HEK293 (cell line): ENCODE measurements around the gene TMEM50B.

ENCODE experiments used
- CTCF ChIA-PET: fragments of 350-600 bp; formaldehyde crosslinking; extraction: SDS; loops from one replicate; lab custom pipeline; 2021; ENCODE audit warnings: antibody characterized with exemption; lab: Yijun Ruan, JAX
- POLR2A ChIA-PET: fragments of 300-600 bp; formaldehyde crosslinking; extraction: SDS; loops from one replicate; lab custom pipeline; 2020; ENCODE audit warnings: antibody characterized with exemption, inconsistent platforms; lab: Yijun Ruan, JAX
- H3K27ac ChIP-seq: fragments of 200-500 bp; sonication (Bioruptor generic); 2 replicates; pipeline ENCODE4 v1.5.1; 2014; ENCODE audit warnings: low read depth, low read length, control low read depth, inconsistent platforms; ENCODE audit errors: extremely low read depth
- H3K36me3 ChIP-seq, 2 experiments: fragments of 200-500 bp in 1 of 2; sonication (Bioruptor generic) in 1 of 2; 1 replicate in 1 of 2; 2 replicates in 1 of 2; pipeline ENCODE4 v1.5.1; 2014 to 2017; ENCODE audit warnings: inconsistent platforms in 2 of 2, low read length in 2 of 2; ENCODE audit not compliant: control insufficient read depth in 2 of 2, insufficient read depth in 1 of 2
- H3K4me1 ChIP-seq: fragments of 200-500 bp; sonication (Bioruptor generic); 2 replicates; pipeline ENCODE4 v1.5.1; 2014; ENCODE audit warnings: mild to moderate bottlenecking, low read length, inconsistent platforms; ENCODE audit not compliant: control insufficient read depth, insufficient read depth
- H3K4me3 ChIP-seq: 2 replicates; pipeline ENCODE4 v1.5.1; 2011; ENCODE audit warnings: low read depth, mild to moderate bottlenecking, control low read depth, low read length, moderate library complexity
- H3K9me3 ChIP-seq: fragments of 200-500 bp; sonication (Bioruptor generic); 2 replicates; pipeline ENCODE4 v1.5.1; 2014; ENCODE audit warnings: low read depth, low read length, inconsistent platforms; ENCODE audit not compliant: control insufficient read depth, insufficient read depth
- SP7 ChIP-seq: fragments of 450-650 bp; formaldehyde crosslinking; IDR thresholded peaks from 2 replicates; pipeline ENCODE4 v1.5.1; 2016; ENCODE audit warnings: missing biosample characterization, missing genetic modification characterization
- ZBTB17 ChIP-seq: fragments of 450-650 bp; formaldehyde crosslinking; IDR thresholded peaks from 2 replicates; pipeline ENCODE4 v1.5.1; 2016; ENCODE audit warnings: missing biosample characterization, missing genetic modification characterization
- ZNF138 ChIP-seq: fragments of 450-650 bp; formaldehyde crosslinking; IDR thresholded peaks from 2 replicates; pipeline ENCODE4 v1.5.1; 2016; ENCODE audit warnings: missing biosample characterization, missing genetic modification characterization, borderline replicate concordance
- ZNF23 ChIP-seq: fragments of 450-650 bp; formaldehyde crosslinking; IDR thresholded peaks from 2 replicates; pipeline ENCODE4 v1.5.1; 2016; ENCODE audit warnings: missing biosample characterization, missing genetic modification characterization, borderline replicate concordance
- ZNF416 ChIP-seq: fragments of 450-650 bp; formaldehyde crosslinking; IDR thresholded peaks from 2 replicates; pipeline ENCODE4 v1.5.1; 2016; ENCODE audit warnings: missing biosample characterization, missing genetic modification characterization
- ZNF473 ChIP-seq: fragments of 450-650 bp; formaldehyde crosslinking; IDR thresholded peaks from 2 replicates; pipeline ENCODE4 v1.5.1; 2017; ENCODE audit warnings: missing biosample characterization, missing genetic modification characterization
- ZNF600 ChIP-seq: fragments of 450-650 bp; formaldehyde crosslinking; IDR thresholded peaks from 2 replicates; pipeline ENCODE4 v1.5.1; 2016; ENCODE audit warnings: missing biosample characterization, missing genetic modification characterization
- TF ChIP-seq, protein P1 (sequence below): fragments of 450-650 bp; formaldehyde crosslinking; IDR thresholded peaks from 2 replicates; pipeline ENCODE4 v1.5.1; 2016; ENCODE audit warnings: missing biosample characterization, missing genetic modification characterization
- TF ChIP-seq, protein P2 (sequence below): fragments of 450-650 bp; formaldehyde crosslinking; IDR thresholded peaks from 2 replicates; pipeline ENCODE4 v1.5.1; 2016; ENCODE audit warnings: missing biosample characterization, missing genetic modification characterization
- TF ChIP-seq, protein P3 (sequence below): fragments of 450-650 bp; formaldehyde crosslinking; IDR thresholded peaks from 2 replicates; pipeline ENCODE4 v1.5.0; 2017; ENCODE audit warnings: missing biosample characterization, missing genetic modification characterization, borderline replicate concordance
- TF ChIP-seq, protein P4 (sequence below): fragments of 450-650 bp; IDR thresholded peaks from 2 replicates; pipeline ENCODE4 v1.5.1; 2018; ENCODE audit warnings: missing biosample characterization, missing genetic modification characterization
- TF ChIP-seq, protein P5 (sequence below): fragments of 450-650 bp; formaldehyde crosslinking; IDR thresholded peaks from 2 replicates; pipeline ENCODE4 v1.5.1; 2016; ENCODE audit warnings: missing biosample characterization, missing genetic modification characterization, low read depth

Gene TMEM50B

DNA sequence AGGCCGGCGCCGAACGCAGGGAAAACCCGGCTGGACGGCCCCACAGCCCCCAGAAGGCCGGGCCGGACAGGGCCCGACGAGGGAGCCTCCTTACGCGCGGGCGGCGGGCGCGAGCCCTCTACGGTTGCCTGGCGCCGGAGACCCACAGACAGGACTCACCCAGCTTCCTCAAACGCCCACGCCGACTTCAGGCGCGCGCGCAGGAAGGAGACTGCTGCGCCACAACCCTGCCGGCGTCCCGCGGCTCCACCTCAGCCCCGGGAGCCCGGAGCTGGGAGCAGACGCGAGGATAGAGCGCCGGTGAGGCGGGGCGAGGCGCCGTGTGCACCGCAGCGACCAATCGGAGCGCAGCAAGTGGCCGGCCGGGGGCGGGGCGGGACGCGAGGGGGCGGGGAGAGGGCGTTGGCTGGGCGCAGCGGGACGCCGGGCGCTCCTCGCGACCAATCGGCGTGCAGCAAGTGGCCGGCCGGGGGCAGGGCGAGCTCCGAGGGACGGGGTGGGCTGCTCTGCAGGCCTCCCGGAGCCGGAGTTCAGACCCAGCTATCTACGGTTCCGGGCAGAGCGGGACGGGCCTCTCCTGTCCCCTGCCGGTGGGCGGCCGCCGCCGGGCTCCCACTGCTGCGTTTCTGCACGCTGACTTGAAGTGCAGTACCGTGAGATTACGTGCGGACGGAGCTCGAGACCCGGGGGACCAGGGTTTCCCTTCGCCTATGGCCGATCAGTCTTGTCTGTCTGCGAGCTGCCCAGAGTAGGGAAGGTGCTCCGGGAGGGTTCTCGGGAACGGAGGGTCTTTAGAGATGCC is at the start of gene TMEM50B (continued):
- TF ChIP-seq, protein P1, sequence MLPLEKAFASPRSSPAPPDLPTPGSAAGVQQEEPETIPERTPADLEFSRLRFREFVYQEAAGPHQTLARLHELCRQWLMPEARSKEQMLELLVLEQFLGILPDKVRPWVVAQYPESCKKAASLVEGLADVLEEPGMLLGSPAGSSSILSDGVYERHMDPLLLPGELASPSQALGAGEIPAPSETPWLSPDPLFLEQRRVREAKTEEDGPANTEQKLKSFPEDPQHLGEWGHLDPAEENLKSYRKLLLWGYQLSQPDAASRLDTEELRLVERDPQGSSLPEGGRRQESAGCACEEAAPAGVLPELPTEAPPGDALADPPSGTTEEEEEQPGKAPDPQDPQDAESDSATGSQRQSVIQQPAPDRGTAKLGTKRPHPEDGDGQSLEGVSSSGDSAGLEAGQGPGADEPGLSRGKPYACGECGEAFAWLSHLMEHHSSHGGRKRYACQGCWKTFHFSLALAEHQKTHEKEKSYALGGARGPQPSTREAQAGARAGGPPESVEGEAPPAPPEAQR (tag by site-specific recombination), result no peak

DNA sequence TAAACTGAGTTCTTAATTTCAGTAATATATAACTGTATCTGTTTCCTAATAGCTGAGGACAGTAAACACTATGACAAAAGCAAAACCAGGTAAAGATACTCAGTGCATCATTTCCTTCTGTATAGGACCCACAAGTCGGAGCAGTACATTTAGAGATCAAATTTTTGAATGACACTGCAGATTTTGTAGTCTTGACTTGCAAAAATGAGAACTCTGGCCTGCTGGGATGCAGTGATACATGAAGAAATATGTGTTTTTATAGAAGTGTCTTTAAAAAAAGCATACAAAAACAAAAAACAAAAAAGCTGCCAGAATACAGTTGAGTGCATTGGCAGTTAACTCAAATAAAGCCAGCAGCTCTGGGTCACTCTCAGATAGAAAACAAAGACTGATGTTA is 43.2 kb upstream of the TMEM50B start:
- Histone ChIP-seq H3K4me1 (no peaks in the 10 kb centered on the region), H3K27ac (no peak overlapping the region), H3K36me3 (peaks cover 75 to 79% of the 10 kb centered on the region in 2 experiments), H3K9me3 (no peaks in the 10 kb centered on the region), H3K4me3 (no peak overlapping the region)
- ChIA-PET POLR2A (interaction anchor here (0.6 kb wide), 1 partner anchor 72 kb away, joined by 4 read pairs; no protein-coding TSS in a partner anchor), CTCF (no interaction called here)
- TF ChIP-seq, protein P2, sequence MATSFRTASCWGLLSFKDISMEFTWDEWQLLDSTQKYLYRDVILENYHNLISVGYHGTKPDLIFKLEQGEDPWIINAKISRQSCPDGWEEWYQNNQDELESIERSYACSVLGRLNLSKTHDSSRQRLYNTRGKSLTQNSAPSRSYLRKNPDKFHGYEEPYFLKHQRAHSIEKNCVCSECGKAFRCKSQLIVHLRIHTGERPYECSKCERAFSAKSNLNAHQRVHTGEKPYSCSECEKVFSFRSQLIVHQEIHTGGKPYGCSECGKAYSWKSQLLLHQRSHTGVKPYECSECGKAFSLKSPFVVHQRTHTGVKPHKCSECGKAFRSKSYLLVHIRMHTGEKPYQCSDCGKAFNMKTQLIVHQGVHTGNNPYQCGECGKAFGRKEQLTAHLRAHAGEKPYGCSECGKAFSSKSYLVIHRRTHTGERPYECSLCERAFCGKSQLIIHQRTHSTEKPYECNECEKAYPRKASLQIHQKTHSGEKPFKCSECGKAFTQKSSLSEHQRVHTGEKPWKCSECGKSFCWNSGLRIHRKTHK (tag by site-specific recombination), result no peak
- TF ChIP-seq SP7 (tag by site-specific recombination) (no peak), ZNF138 (tag by site-specific recombination) (no peak), ZNF600 (tag by site-specific recombination) (no peak), ZNF23 (tag by site-specific recombination) (no peak), ZNF416 (tag by site-specific recombination) (no peak)
- TF ChIP-seq, protein P3, sequence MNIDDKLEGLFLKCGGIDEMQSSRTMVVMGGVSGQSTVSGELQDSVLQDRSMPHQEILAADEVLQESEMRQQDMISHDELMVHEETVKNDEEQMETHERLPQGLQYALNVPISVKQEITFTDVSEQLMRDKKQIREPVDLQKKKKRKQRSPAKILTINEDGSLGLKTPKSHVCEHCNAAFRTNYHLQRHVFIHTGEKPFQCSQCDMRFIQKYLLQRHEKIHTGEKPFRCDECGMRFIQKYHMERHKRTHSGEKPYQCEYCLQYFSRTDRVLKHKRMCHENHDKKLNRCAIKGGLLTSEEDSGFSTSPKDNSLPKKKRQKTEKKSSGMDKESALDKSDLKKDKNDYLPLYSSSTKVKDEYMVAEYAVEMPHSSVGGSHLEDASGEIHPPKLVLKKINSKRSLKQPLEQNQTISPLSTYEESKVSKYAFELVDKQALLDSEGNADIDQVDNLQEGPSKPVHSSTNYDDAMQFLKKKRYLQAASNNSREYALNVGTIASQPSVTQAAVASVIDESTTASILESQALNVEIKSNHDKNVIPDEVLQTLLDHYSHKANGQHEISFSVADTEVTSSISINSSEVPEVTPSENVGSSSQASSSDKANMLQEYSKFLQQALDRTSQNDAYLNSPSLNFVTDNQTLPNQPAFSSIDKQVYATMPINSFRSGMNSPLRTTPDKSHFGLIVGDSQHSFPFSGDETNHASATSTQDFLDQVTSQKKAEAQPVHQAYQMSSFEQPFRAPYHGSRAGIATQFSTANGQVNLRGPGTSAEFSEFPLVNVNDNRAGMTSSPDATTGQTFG (tag by site-specific recombination), result no peak
- TF ChIP-seq, protein P4, sequence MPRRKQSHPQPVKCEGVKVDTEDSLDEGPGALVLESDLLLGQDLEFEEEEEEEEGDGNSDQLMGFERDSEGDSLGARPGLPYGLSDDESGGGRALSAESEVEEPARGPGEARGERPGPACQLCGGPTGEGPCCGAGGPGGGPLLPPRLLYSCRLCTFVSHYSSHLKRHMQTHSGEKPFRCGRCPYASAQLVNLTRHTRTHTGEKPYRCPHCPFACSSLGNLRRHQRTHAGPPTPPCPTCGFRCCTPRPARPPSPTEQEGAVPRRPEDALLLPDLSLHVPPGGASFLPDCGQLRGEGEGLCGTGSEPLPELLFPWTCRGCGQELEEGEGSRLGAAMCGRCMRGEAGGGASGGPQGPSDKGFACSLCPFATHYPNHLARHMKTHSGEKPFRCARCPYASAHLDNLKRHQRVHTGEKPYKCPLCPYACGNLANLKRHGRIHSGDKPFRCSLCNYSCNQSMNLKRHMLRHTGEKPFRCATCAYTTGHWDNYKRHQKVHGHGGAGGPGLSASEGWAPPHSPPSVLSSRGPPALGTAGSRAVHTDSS, result no peak

DNA sequence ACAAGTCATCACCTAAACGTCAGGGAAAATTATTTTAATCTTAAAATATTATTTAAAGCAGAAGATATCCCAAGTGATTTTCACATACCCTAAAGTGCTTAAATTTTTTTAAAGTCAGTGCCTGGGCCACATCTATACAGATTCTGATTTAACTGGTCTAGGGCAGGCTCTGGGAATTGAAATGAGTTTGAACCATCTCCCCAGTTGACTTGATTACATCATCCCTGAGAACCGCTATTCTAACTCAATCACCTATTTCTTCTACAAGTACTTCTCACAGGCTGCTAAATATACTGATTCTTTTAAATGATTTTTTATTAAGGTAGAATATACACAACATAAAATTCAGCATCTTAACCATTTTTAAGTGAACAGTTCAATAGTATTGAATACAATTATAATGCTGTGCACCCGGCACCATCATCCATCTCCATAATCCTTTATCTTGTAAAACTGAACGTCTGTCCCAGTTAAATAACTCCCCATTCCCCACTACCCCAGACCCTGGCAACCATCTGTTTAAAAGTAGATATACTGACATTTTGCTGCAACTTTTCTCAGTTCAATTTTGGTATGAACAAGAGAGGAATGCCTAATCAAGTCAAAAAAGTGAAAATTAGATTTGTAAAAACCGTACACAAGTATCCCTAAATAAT is 42.7 kb upstream of the TMEM50B start:
- H3K9me3 ChIP-seq, result no peaks in the 10 kb centered on the region
- H3K4me3 ChIP-seq, result no peak overlapping the region
- TF ChIP-seq, protein P5, sequence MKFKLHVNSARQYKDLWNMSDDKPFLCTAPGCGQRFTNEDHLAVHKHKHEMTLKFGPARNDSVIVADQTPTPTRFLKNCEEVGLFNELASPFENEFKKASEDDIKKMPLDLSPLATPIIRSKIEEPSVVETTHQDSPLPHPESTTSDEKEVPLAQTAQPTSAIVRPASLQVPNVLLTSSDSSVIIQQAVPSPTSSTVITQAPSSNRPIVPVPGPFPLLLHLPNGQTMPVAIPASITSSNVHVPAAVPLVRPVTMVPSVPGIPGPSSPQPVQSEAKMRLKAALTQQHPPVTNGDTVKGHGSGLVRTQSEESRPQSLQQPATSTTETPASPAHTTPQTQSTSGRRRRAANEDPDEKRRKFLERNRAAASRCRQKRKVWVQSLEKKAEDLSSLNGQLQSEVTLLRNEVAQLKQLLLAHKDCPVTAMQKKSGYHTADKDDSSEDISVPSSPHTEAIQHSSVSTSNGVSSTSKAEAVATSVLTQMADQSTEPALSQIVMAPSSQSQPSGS (tag by site-specific recombination), result peak; percentile 48
- 0 out of 2 replicates have a peak, but pooled peaks have one; percentile 15 for TF ChIP-seq ZBTB17
- TF ChIP-seq ZNF473 (tag by site-specific recombination), result no peak
- POLR2A ChIA-PET, result interaction anchor here (0.6 kb wide), 1 partner anchor 72 kb away, joined by 4 read pairs; no protein-coding TSS in a partner anchor
- H3K4me1 ChIP-seq, result no peaks in the 10 kb centered on the region
- H3K27ac ChIP-seq, result no peak overlapping the region
- peaks cover 75 to 79% of the 10 kb centered on the region in 2 experiments for H3K36me3 ChIP-seq
- CTCF ChIA-PET, result no interaction called here
